RKO (cell line): ENCODE results near the gene GCK.
"Not testable (repeated sequence)": the region's sequence is repeated elsewhere in the genome, so short reads cannot be mapped to it uniquely, and the experiment has no call there.

ENCODE experiments used
- DNase-seq: peaks from one replicate; pipeline ENCODE4 v3.0.0-alpha.2; 2016; ENCODE audit warnings: low spot score

Gene GCK

GRCh38 chr7:44141221-44141850, 47.9 kb downstream of the GCK start, which contains the start of gene MYL7:
Gene MYL7, minus strand, starts transcription at chr7:44141332. Its CDS starts 27 bp downstream, at chr7:44141305.
- no peak for DNase-seq

GRCh38 chr7:44140341-44140740, 48.9 kb downstream of the GCK start:
- DNase-seq, result no peak

GRCh38 chr7:44139311-44140010, 49.8 kb downstream of the GCK start:
- DNase-seq, result no peak

GRCh38 chr7:44138698-44139097, 50.5 kb downstream of the GCK start:
- DNase-seq, result no peak

GRCh38 chr7:44136731-44137130, 52.5 kb downstream of the GCK start:
- no peak for DNase-seq

GRCh38 chr7:44134943-44135628, 54.2 kb downstream of the GCK start:
- no peak for DNase-seq

GRCh38 chr7:44133295-44133694, 55.9 kb downstream of the GCK start:
- no peak for DNase-seq

GRCh38 chr7:44132039-44132438, 57.2 kb downstream of the GCK start:
- no peak for DNase-seq

- no peak for DNase-seq
These were observed 57.8 kb downstream of the GCK start for GRCh38 chr7:44131173-44132029.

- DNase-seq, result no peak
These were observed 60.3 kb downstream of the GCK start for GRCh38 chr7:44128721-44129582.

- no peak for DNase-seq
These were observed 62.1 kb downstream of the GCK start for GRCh38 chr7:44127161-44127560.

- DNase-seq, result not testable (repeated sequence)
These were observed 62.7 kb downstream of the GCK start for GRCh38 chr7:44126574-44126973.

- DNase-seq, result no peak
These were observed 64.4 kb downstream of the GCK start for GRCh38 chr7:44124822-44125202.

GRCh38 chr7:44123190-44124003, 65.8 kb downstream of the GCK start, which contains the start of gene POLD2:
Gene POLD2, minus strand, starts transcription at chr7:44123548. Its CDS starts 1,495 bp downstream, at chr7:44122053.
- peak; percentile 93 for DNase-seq

- peak; percentile 16 for DNase-seq
These were observed 66.7 kb downstream of the GCK start for GRCh38 chr7:44122529-44122928.

GRCh38 chr7:44121761-44122420, 67.3 kb downstream of the GCK start:
- DNase-seq, result peak; percentile 12

- DNase-seq, result no peak
These were observed 68.8 kb downstream of the GCK start for GRCh38 chr7:44120395-44120794.

- no peak for DNase-seq
These were observed 69.3 kb downstream of the GCK start for GRCh38 chr7:44119829-44120380.

GRCh38 chr7:44117801-44118429, 71.3 kb downstream of the GCK start:
- no peak for DNase-seq
